Activated CD8-positive, alpha-beta memory T cell treated with anti-CD3 and anti-CD28 coated beads for 48 hours (primary cell): ENCODE measurements around the gene NCOA7.
"Not testable (repeated sequence)": the region's sequence is repeated elsewhere in the genome, so short reads cannot be mapped to it uniquely, and the experiment has no call there.

ENCODE experiments used
- DNase-seq, 3 experiments: peaks; one replicate each; pipeline ENCODE4 v3.0.0-alpha.2; 2020; ENCODE audit warnings: low read depth in 2 of 3, low spot score in 2 of 3

The NCOA7 gene

GRCh38 chr6:125753937-125754259, 36.9 kb upstream of the NCOA7 start:
- DNase-seq: no peak

GRCh38 chr6:125754566-125754965, 36.2 kb upstream of the NCOA7 start:
- DNase-seq: no peak

- DNase-seq: no peak
Observed at GRCh38 chr6:125759184-125759902, 31.4 kb upstream of the NCOA7 start.

- DNase-seq: no peak
Observed at GRCh38 chr6:125759959-125760457, 30.8 kb upstream of the NCOA7 start.

- DNase-seq: no peak
Observed at GRCh38 chr6:125764121-125764671, 26.6 kb upstream of the NCOA7 start.

- no peak for DNase-seq
Observed at GRCh38 chr6:125765944-125766343, 24.8 kb upstream of the NCOA7 start.

GRCh38 chr6:125766641-125767040, 24.1 kb upstream of the NCOA7 start:
- no peak for DNase-seq

- DNase-seq: no peak
Observed at GRCh38 chr6:125769147-125769783, 21.5 kb upstream of the NCOA7 start.

GRCh38 chr6:125773387-125774341, 17.1 kb upstream of the NCOA7 start:
- DNase-seq: no peak

- DNase-seq: not testable (repeated sequence)
Observed at GRCh38 chr6:125776107-125776826, 14.5 kb upstream of the NCOA7 start.

- DNase-seq: peak; percentile 72 to 97 (median 90)
Observed at GRCh38 chr6:125779924-125780539, 10.7 kb upstream of the NCOA7 start.

GRCh38 chr6:125780540-125781313, 10.0 kb upstream of the NCOA7 start:
- peak in 2 of 3 experiments; percentile 28 to 32 for DNase-seq

GRCh38 chr6:125781314-125781868, 9.4 kb upstream of the NCOA7 start:
- DNase-seq: no peak

GRCh38 chr6:125784365-125784764, 6.4 kb upstream of the NCOA7 start:
- DNase-seq: no peak

GRCh38 chr6:125787791-125788190, 3.0 kb upstream of the NCOA7 start:
- no peak for DNase-seq

GRCh38 chr6:125789167-125789566, 1.6 kb upstream of the NCOA7 start:
- DNase-seq: no peak

GRCh38 chr6:125789576-125790357, 993 bp upstream of the NCOA7 start:
- peak in 1 of 3 experiments; percentile 15 for DNase-seq

- no peak for DNase-seq
Observed at GRCh38 chr6:125791151-125791819, 525 bp downstream of the NCOA7 start.
